ENCODE results near the gene PLS3. TPM values are rescaled to one million over a fixed set of nuclear protein-coding genes. Genes with fewer than 3 reads are reported as not detected.

The PLS3 gene
- total and polyA plus RNA-seq, 9 of the 15 experiments (the other 6 are each of a cell fraction or from before 2014, with no cell fraction given) = 0.03 to 0.42 (median 0.03) TPM; not detected in 4

- TF ChIP-seq CUX1 (CRISPR knock-in tag; IDR thresholded peaks at IDR 0.05) (no peak), MTA3 (IDR thresholded peaks at IDR 0.05; ENCODE audit: borderline replicate concordance) (no peak), YBX1 (IDR thresholded peaks at IDR 0.05) (no peak), ZNF146 (CRISPR knock-in tag; IDR thresholded peaks at IDR 0.05; ENCODE audit: unreplicated experiment) (no peak), RFX1 (IDR thresholded peaks at IDR 0.05) (no peak), ETV1 (tag; conservative IDR thresholded peaks at IDR 0.05; ENCODE audit: low read depth) (no peak)
These were observed 18.9 kb downstream of the PLS3 start (continued) for GRCh38 chrX:115579786-115580294.
